ENCODE results near the gene FOXN3. TPM values are rescaled to one million over a fixed set of nuclear protein-coding genes. Genes with fewer than 3 reads are reported as not detected.

Gene FOXN3
- total and polyA plus RNA-seq, 8 donors: 8.8 to 58.0 (median 31.7) TPM

- no peaks in the 10 kb centered on the region for H3K9me3 ChIP-seq
- no peaks in the 10 kb centered on the region for H3K36me3 ChIP-seq
- intact Hi-C loops (cut with DNase I): no loop called here
- H3K4me1 ChIP-seq: peaks cover 0 to 3% (median 0%) of the 10 kb centered on the region in 3 donors
- FAIRE-seq (no peak), ATAC-seq (no peak), DNase-seq (no peak)
- no peaks in the 10 kb centered on the region for H3K27me3 ChIP-seq
- 96 to 98% methylated on average over 5 of the region's 5 CpGs for WGBS, 2 donors
- H3K27ac ChIP-seq: no peak overlapping the region
- no peak overlapping the region for H3K4me3 ChIP-seq
- no peak for TF ChIP-seq CTCF (IDR thresholded peaks at IDR 0.05)
These were observed 234.7 kb downstream of the FOXN3 start for GRCh38 chr14:89182326-89182725.

GRCh38 chr14:89180546-89180945 lies 236.5 kb downstream of the FOXN3 start:
- WGBS, 2 donors: 96 to 98% methylated on average over 14 of the region's 14 CpGs
- H3K27ac ChIP-seq: no peak overlapping the region
- no peak for ATAC-seq
- peaks cover 0 to 3% (median 0%) of the 10 kb centered on the region in 3 donors for H3K4me1 ChIP-seq
- H3K4me3 ChIP-seq: no peak overlapping the region
- no peaks in the 10 kb centered on the region for H3K27me3 ChIP-seq
- no peak for FAIRE-seq
- DNase-seq: no peak
- no peak for TF ChIP-seq CTCF (IDR thresholded peaks at IDR 0.05)
- no peaks in the 10 kb centered on the region for H3K9me3 ChIP-seq
- intact Hi-C loops (cut with DNase I): no loop called here
- no peaks in the 10 kb centered on the region for H3K36me3 ChIP-seq

DNA sequence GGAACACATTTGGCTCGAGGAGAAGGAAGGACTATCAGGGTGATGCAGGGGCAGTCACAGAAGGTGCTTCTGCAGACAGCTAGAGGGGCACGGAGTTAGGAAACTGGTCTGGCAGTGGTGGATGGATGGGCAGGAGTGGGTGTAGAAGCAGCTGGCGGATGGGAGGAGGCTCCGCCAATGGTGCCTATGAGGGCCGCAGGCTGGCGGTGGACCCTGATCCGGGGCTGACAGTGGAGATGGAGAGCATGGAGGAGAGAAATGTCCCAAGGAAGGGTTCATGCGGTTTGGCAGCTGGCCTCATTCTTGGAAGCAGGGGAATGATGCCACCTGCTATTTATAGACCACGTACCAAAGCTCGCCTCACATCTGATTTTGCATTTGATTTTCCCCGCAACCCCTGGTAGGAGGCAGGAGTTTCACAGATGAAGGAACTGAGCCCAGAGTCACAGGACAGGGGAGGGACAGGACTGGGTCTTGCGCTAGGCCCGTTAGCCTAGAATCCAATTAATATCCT lies 237.1 kb downstream of the FOXN3 start:
- peaks cover 0 to 3% (median 0%) of the 10 kb centered on the region in 3 donors for H3K4me1 ChIP-seq
- no peaks in the 10 kb centered on the region for H3K36me3 ChIP-seq
- H3K4me3 ChIP-seq: no peak overlapping the region
- WGBS, 2 donors: 92 to 95% methylated on average over 13 of the region's 13 CpGs
- FAIRE-seq: no peak
- no peak overlapping the region for H3K27ac ChIP-seq
- no peaks in the 10 kb centered on the region for H3K27me3 ChIP-seq
- intact Hi-C loops (cut with DNase I): no loop called here
- TF ChIP-seq CTCF (IDR thresholded peaks at IDR 0.05): no peak
- H3K9me3 ChIP-seq: no peaks in the 10 kb centered on the region
- no peak for DNase-seq
- no peak for ATAC-seq

DNA sequence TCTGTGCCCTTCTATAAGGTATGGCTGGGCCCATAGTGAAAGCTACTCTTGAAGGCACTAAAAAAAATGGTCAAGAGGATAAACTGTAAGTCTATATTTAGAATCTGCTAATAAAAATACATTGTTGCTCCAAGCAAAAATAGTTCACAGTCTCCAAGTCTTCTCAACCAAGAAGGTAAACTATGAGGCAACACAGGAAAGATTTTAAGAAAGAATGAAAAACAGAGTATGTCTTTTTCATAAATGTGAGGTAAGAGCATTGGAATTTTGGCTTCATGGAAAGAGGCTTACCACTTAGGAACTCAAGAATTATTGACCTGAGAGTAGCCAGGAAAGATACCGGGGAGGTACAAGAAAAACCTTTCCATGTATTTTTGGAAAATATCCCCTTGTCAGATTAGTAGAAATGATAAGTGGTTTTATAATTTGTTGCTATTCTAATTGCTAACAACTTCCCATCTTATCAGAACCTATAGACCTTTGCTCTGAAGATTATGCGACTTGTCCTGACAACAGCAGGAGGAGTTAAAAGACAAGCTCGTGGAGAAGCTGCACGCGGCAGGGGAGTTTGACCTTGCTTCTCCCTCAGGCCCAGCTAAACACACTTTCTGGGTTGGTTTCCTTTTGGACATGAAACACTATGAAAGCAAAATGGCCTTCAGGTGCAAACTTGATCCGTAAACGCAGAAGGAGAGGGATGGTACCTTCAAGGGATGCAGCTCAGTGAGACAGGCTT lies 238.1 kb downstream of the FOXN3 start:
- no peak overlapping the region for H3K27ac ChIP-seq
- intact Hi-C loops (cut with DNase I): no loop called here
- H3K9me3 ChIP-seq: no peaks in the 10 kb centered on the region
- peaks cover 0 to 3% (median 0%) of the 10 kb centered on the region in 3 donors for H3K4me1 ChIP-seq
- no peak for TF ChIP-seq CTCF (IDR thresholded peaks at IDR 0.05)
- H3K36me3 ChIP-seq: no peaks in the 10 kb centered on the region
- WGBS, 2 donors: 70 to 73% methylated on average over 7 of the region's 7 CpGs
- no peak for DNase-seq
- no peak overlapping the region for H3K4me3 ChIP-seq
- ATAC-seq: no peak
- H3K27me3 ChIP-seq: no peaks in the 10 kb centered on the region
- no peak for FAIRE-seq

DNA sequence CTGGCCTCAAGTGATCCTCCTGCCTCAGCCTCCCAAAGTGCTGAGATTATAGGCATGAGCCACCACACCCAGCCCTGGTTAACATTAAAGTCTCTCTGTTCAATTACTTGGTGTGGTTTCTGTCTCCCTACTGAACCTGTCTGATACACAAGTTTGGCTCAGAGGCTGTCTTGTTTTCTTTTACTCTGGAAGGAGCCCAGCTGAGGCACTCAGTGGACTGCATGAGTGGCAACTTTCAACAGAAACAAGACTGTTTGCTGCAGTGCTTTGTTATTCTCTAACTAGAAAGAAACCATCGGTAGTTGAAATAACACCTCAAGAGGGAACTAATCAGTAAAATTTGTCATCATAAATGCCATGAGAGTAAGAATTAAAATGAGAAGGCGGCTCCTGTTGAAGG lies 238.7 kb downstream of the FOXN3 start:
- intact Hi-C loops (cut with DNase I): no loop called here
- H3K27ac ChIP-seq: no peak overlapping the region
- FAIRE-seq: no peak

More for the DNA sequence above, 238.7 kb downstream of the FOXN3 start:
- ATAC-seq (no peak), DNase-seq (no peak)
- Histone ChIP-seq H3K4me3 (no peak overlapping the region), H3K9me3 (no peaks in the 10 kb centered on the region), H3K4me1 (peaks cover 0 to 3% (median 0%) of the 10 kb centered on the region in 3 donors), H3K27me3 (no peaks in the 10 kb centered on the region), H3K36me3 (no peaks in the 10 kb centered on the region)
- 80 to 88% methylated on average over 2 of the region's 2 CpGs for WGBS, 2 donors
- TF ChIP-seq CTCF (IDR thresholded peaks at IDR 0.05): no peak

Measured in pancreas (tissue), 10 donors.